ENCODE results near the gene OOEP. TPM values are rescaled to one million over a fixed set of nuclear protein-coding genes. Genes with fewer than 3 reads are reported as not detected.

The OOEP gene
- total RNA-seq, 2 experiments from 2014 or later, result 0.38 to 0.42 TPM

Other genes with a start within 250 kb of the OOEP start
- gene KHDC1L, start 144.4 kb downstream of the OOEP start, total RNA-seq, result under 1 TPM in 1 of 2 experiments, not detected in 1; 0.31 TPM
- gene KHDC1, start 106.7 kb downstream of the OOEP start, total RNA-seq, result 1 to 10 TPM; 5.1 to 5.9 TPM
- not detected for gene DPPA5, start 15.6 kb downstream of the OOEP start, total RNA-seq
- gene KHDC3L, start 7.2 kb downstream of the OOEP start, total RNA-seq, result not detected
- gene DDX43, start 24.9 kb upstream of the OOEP start, total RNA-seq, result under 1 TPM; 0.42 to 0.65 TPM
- gene CGAS, start 82.4 kb upstream of the OOEP start, total RNA-seq, result 10 to 100 TPM; 43.8 to 45.9 TPM
- gene MTO1, start 91.8 kb upstream of the OOEP start, total RNA-seq, result 10 to 100 TPM; 50.7 to 54.3 TPM
- gene EEF1A1, start 151.1 kb upstream of the OOEP start, total RNA-seq, result 1,000 to 10,000 TPM; 7,755 to 7,846 TPM

Data from activated CD8-positive, alpha-beta memory T cell treated with anti-CD3 and anti-CD28 coated beads for 36 hours (primary cell).